Right lobe of liver (tissue), 4 donors: ENCODE results near the gene NBAS.

Experiments used
- CTCF ChIP-seq, 4 donors: fragments of 200-600 bp in 3 of 4; fragments of 450-650 bp in 1 of 4; IDR thresholded peaks; one replicate each; pipeline versions ENCODE4 v1.5.1 to v1.8.0; 2016 to 2022; ENCODE audit warnings: antibody characterized with exemption in 4 of 4, mild to moderate bottlenecking in 2 of 4
- POLR2A ChIP-seq: fragments of 450-650 bp; IDR thresholded peaks from one replicate; pipeline ENCODE4 v1.6.1; 2017; ENCODE audit warnings: antibody characterized with exemption, mild to moderate bottlenecking
- donor health status: DM: no; HTN: no; CAD: no.
- donor health status: DM: no; HTN: no; CAD: no.
- donor health status: DM: no; HTN: yes; CAD: no.

- TF ChIP-seq CTCF (IDR thresholded peaks at IDR 0.05) (no peak), POLR2A (no peak)
Observed at GRCh38 chr2:15173501-15173900, 387.6 kb downstream of the NBAS start.
